ENCODE results near the gene CEP76.
A peak's percentile ranks its signal among the peaks of the same experiment; 100 is the strongest.

CEP76 gene

GRCh38 chr18:12656605-12656937, 46.0 kb downstream of the CEP76 start:
- Mint-ChIP-seq H3K4me1 (peaks cover 47% of the 10 kb centered on the region), H3K27me3 (ENCODE audit: low read depth) (no peaks in the 10 kb centered on the region), H3K4me3 (peak overlapping the region; percentile 82 to 96 (median 90)), H3K36me3 (ENCODE audit: low read depth) (no peaks in the 10 kb centered on the region), H3K27ac (peak overlapping the region; percentile 81 to 90 (median 90)), H3K9me3 (no peaks in the 10 kb centered on the region)
- TF ChIP-seq CTCF (IDR thresholded peaks at IDR 0.05; ENCODE audit: unreplicated experiment in 3 of 3) = no peak

- no peaks in the 10 kb centered on the region for H3K9me3 Mint-ChIP-seq
- H3K27ac Mint-ChIP-seq = peak overlapping the region in 2 of 3 experiments; percentile 73 to 74
- H3K4me1 Mint-ChIP-seq = peaks cover 49% of the 10 kb centered on the region
- H3K36me3 Mint-ChIP-seq (ENCODE audit: low read depth) = no peaks in the 10 kb centered on the region
- no peak for TF ChIP-seq CTCF (IDR thresholded peaks at IDR 0.05; ENCODE audit: unreplicated experiment in 3 of 3)
- H3K4me3 Mint-ChIP-seq = peak overlapping the region; percentile 77 to 96 (median 90)
- H3K27me3 Mint-ChIP-seq (ENCODE audit: low read depth) = no peaks in the 10 kb centered on the region
Measured at GRCh38 chr18:12654971-12655370, 47.6 kb downstream of the CEP76 start.

GRCh38 chr18:12652861-12653401, 49.6 kb downstream of the CEP76 start:
- Mint-ChIP-seq H3K4me3 (peak overlapping the region; percentile 39 to 74 (median 65)), H3K4me1 (peaks cover 40% of the 10 kb centered on the region), H3K9me3 (no peaks in the 10 kb centered on the region), H3K27me3 (ENCODE audit: low read depth) (no peaks in the 10 kb centered on the region), H3K36me3 (ENCODE audit: low read depth) (no peaks in the 10 kb centered on the region), H3K27ac (peak overlapping the region; percentile 12 to 42 (median 26))
- no peak for TF ChIP-seq CTCF (IDR thresholded peaks at IDR 0.05; ENCODE audit: unreplicated experiment in 3 of 3)

GRCh38 chr18:12651651-12652050, 50.9 kb downstream of the CEP76 start:
- Mint-ChIP-seq H3K4me1 (peaks cover 37% of the 10 kb centered on the region), H3K27me3 (ENCODE audit: low read depth) (no peaks in the 10 kb centered on the region), H3K4me3 (no peak overlapping the region), H3K27ac (peak overlapping the region in 2 of 3 experiments; percentile 18 to 42), H3K9me3 (no peaks in the 10 kb centered on the region), H3K36me3 (ENCODE audit: low read depth) (no peaks in the 10 kb centered on the region)
- TF ChIP-seq CTCF (IDR thresholded peaks at IDR 0.05; ENCODE audit: unreplicated experiment in 3 of 3) = no peak

- H3K4me1 Mint-ChIP-seq = peaks cover 28% of the 10 kb centered on the region
- H3K36me3 Mint-ChIP-seq (ENCODE audit: low read depth) = no peaks in the 10 kb centered on the region
- H3K9me3 Mint-ChIP-seq = no peaks in the 10 kb centered on the region
- no peaks in the 10 kb centered on the region for H3K27me3 Mint-ChIP-seq (ENCODE audit: low read depth)
- TF ChIP-seq CTCF (IDR thresholded peaks at IDR 0.05; ENCODE audit: unreplicated experiment in 3 of 3) = no peak
- no peak overlapping the region for H3K27ac Mint-ChIP-seq
- no peak overlapping the region for H3K4me3 Mint-ChIP-seq
Measured at GRCh38 chr18:12647773-12648172, 54.8 kb downstream of the CEP76 start.

- Mint-ChIP-seq H3K4me1 (peaks cover 21% of the 10 kb centered on the region), H3K36me3 (ENCODE audit: low read depth) (no peaks in the 10 kb centered on the region)
Measured at GRCh38 chr18:12645751-12646203, 56.7 kb downstream of the CEP76 start.

More at GRCh38 chr18:12645751-12646203, 56.7 kb downstream of the CEP76 start:
- Mint-ChIP-seq H3K27ac (peak overlapping the region in 2 of 3 experiments; percentile 6 to 9), H3K9me3 (no peaks in the 10 kb centered on the region), H3K4me3 (no peak overlapping the region), H3K27me3 (ENCODE audit: low read depth) (no peaks in the 10 kb centered on the region)
- no peak for TF ChIP-seq CTCF (IDR thresholded peaks at IDR 0.05; ENCODE audit: unreplicated experiment in 3 of 3)
